HFFc6 (cell line): ENCODE measurements around the gene ATIC. TPM values are rescaled to one million over a fixed set of nuclear protein-coding genes. Genes with fewer than 3 reads are reported as not detected.

Experiments
- DNase-seq: peaks from one replicate; pipeline ENCODE4 v3.0.0-alpha.2; 2018
- H3K27ac Mint-ChIP-seq: 2 replicates; pipeline ENCODE4 v1.8.0; 2020; ENCODE audit warnings: mild to moderate bottlenecking, mixed read lengths
- H3K27me3 Mint-ChIP-seq: 2 replicates; pipeline ENCODE4 v1.8.0; 2021; ENCODE audit warnings: mild to moderate bottlenecking, moderate library complexity, mixed read lengths; ENCODE audit not compliant: insufficient read depth
- H3K36me3 Mint-ChIP-seq: 2 replicates; pipeline ENCODE4 v1.8.0; 2021; ENCODE audit warnings: low read depth, mixed read lengths
- H3K4me1 Mint-ChIP-seq: 2 replicates; pipeline ENCODE4 v1.8.0; 2020; ENCODE audit warnings: low read depth, mixed read lengths
- H3K4me3 Mint-ChIP-seq: 2 replicates; pipeline ENCODE4 v1.8.0; 2020; ENCODE audit warnings: mild to moderate bottlenecking, moderate library complexity, mixed read lengths
- H3K9me3 Mint-ChIP-seq: 2 replicates; pipeline ENCODE4 v1.8.0; 2020; ENCODE audit warnings: mild to moderate bottlenecking, mixed read lengths
- total RNA-seq, 6 experiments: library from RNA; stranded (reverse); fragmentation: NEBNext Ultra II Directional; extraction: Animal tissue kit (Norgen Biotek cat#: 25700); gene quantifications; 2 replicates in 1 of 6; 3 replicates in 5 of 6; pipeline ENCODE4 v1.2.3, GENCODE V29; 2021
- TF ChIP-seq, protein P1 (sequence below): fragments of 200-600 bp; sonication (generic); IDR thresholded peaks from 2 replicates; pipeline ENCODE4 v1.5.0; 2021; ENCODE audit warnings: antibody characterized with exemption, mild to moderate bottlenecking

The ATIC gene
- total RNA-seq, 6 experiments from 2014 or later: 137 to 156 (median 150) TPM

DNA sequence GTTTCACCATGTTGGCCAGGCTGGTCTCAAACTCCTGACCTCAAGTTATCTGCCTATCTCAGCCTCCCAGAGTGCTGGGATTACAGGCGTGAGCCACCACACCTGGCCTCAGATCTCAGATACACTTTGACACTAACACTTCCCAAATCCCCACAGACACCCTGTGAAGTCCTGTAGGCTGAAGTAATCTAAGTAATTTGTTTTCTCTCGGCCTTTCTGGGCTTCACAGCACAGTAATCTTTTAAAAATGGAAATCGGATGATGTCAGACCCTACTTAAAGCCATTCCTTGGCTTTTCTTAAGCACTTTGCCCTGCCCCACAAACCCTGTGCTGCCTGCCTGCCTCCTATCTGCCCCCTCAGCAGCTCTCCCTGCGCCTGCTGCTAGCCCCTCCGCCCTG, 16.2 kb downstream of the ATIC start:
- peak overlapping the region; percentile 31 for H3K27ac Mint-ChIP-seq
- TF ChIP-seq, protein P1, sequence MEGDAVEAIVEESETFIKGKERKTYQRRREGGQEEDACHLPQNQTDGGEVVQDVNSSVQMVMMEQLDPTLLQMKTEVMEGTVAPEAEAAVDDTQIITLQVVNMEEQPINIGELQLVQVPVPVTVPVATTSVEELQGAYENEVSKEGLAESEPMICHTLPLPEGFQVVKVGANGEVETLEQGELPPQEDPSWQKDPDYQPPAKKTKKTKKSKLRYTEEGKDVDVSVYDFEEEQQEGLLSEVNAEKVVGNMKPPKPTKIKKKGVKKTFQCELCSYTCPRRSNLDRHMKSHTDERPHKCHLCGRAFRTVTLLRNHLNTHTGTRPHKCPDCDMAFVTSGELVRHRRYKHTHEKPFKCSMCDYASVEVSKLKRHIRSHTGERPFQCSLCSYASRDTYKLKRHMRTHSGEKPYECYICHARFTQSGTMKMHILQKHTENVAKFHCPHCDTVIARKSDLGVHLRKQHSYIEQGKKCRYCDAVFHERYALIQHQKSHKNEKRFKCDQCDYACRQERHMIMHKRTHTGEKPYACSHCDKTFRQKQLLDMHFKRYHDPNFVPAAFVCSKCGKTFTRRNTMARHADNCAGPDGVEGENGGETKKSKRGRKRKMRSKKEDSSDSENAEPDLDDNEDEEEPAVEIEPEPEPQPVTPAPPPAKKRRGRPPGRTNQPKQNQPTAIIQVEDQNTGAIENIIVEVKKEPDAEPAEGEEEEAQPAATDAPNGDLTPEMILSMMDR: no peak

DNA sequence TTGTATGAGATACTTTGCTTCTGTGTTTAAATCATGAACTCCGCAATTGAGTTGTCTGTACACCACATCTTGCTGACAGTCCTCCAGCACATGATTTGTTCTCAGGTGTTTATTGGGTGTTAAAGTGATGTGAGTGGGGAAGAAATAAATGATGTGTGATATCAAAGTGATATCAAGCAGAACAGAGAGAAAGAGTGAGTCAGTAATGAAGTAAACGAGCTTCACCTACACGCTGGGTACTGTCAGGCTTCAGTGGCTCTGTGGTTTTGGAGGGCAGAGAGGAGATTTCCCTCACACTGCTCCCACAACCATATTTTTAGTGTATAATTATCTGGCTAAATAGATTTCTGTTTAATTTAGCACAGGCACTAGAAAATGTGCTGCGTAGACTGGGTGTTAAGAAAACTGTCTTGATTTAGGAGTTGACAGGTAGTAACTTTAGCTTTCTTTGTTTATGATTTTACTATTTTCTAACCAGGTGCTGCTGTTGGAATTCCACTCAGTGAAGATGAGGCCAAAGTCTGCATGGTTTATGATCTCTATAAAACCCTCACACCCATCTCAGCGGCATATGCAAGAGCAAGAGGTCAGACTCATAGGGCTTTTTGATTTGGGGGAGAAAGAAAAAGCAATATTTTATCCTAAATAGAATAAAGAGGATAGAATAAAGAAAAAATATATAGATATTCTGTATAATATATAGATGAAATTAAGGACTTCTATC, 21.2 kb downstream of the ATIC start:
- Mint-ChIP-seq H3K9me3 (no peaks in the 10 kb centered on the region), H3K27ac (no peak overlapping the region), H3K36me3 (peaks cover 42% of the 10 kb centered on the region), H3K4me3 (no peak overlapping the region), H3K27me3 (peaks cover 2% of the 10 kb centered on the region), H3K4me1 (peaks cover 23% of the 10 kb centered on the region)
- DNase-seq: no peak
- TF ChIP-seq, protein P1: no peak

More for the DNA sequence above, 16.2 kb downstream of the ATIC start:
- H3K27me3 Mint-ChIP-seq: peaks cover 3% of the 10 kb centered on the region
- H3K4me3 Mint-ChIP-seq: no peak overlapping the region
- peaks cover 43% of the 10 kb centered on the region for H3K36me3 Mint-ChIP-seq
- no peaks in the 10 kb centered on the region for H3K9me3 Mint-ChIP-seq
- DNase-seq: no peak
- peaks cover 56% of the 10 kb centered on the region for H3K4me1 Mint-ChIP-seq

DNA sequence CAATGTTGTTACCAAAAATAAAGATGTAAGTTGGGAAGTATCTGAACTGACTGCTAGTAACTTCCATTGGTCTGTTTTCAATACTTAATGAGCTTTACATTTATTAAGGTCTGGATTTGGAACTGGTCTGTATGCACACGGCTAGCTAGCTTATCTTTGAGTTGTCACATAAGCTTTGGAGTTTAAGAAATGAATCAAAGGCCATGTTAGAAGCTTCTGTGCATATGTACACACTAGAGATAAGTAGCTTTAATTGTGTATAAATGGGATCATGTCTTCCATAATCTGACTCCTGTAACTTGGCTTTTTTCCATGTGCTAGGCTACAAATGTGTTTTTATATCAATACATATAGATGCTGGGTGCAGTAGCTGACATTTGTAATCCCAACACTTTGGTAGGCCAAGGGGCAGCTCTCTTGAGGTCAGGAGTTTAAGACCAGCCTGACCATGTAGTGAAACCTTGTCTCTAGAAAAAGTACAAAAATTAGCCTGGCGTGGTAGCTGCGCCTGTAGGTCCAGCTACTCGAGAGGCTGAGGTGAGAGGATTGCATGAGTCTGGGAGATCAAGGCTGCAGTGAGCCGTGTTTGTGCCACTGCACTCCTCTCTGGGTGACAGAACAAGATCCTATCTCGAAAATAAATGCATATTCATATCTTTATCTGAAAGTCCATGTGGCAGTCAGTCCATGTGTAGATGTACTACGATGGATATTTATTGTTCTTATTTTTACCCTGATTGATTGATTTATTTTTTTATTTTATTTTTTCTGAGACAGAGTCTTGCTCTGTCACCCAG, 27.2 kb downstream of the ATIC start:
- Mint-ChIP-seq H3K9me3 (no peaks in the 10 kb centered on the region), H3K4me3 (no peak overlapping the region), H3K27me3 (no peaks in the 10 kb centered on the region), H3K27ac (no peak overlapping the region), H3K36me3 (peaks cover 47% of the 10 kb centered on the region), H3K4me1 (no peaks in the 10 kb centered on the region; the same call in 1 of the 2 replicates)
- DNase-seq: no peak
- TF ChIP-seq, protein P1: no peak

DNA sequence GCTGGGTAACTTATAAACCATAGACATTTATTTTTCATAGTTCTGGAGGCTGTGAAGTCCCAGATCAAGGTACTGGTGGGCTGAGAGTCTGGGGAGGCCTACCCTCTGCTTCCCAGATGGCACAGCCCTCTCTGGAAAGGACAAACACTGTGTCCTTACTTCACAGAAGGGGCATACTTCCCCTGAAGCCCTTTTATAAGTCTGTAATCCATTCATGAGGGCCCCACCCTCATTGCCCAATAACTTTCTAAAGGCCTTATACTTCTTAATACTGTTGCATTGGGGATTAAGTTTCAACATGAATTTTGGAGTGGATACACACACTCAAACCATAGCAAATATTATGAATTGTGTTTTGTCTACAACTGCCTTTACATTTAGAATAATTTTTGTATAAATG, 36.0 kb downstream of the ATIC start:
- no peak for DNase-seq
- Mint-ChIP-seq H3K27me3 (no peaks in the 10 kb centered on the region; the same call in none of the 2 replicates), H3K27ac (no peak overlapping the region), H3K36me3 (peaks cover 46% of the 10 kb centered on the region), H3K9me3 (no peaks in the 10 kb centered on the region), H3K4me3 (no peak overlapping the region), H3K4me1 (no peaks in the 10 kb centered on the region)
- TF ChIP-seq, protein P1: no peak

DNA sequence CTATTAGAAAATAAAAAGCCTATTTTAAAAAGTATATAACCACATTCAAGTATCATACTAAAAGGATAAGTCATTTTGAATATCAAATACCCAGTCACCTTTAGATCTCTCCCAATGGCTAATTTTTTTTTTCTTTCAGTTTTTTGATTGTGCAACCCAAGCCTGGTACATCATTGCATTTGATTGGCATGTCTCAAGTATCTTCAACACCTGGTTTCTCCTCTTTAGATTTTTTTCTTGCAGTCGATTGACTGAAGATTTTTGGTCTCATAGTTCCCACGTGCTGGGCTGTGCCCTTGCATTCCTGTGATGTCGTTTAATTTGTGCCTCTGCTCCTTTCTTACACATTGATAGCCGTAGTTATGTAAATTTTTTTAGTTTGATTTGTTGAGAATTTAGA, 40.7 kb downstream of the ATIC start:
- DNase-seq: no peak
- H3K4me3 Mint-ChIP-seq: no peak overlapping the region
- H3K36me3 Mint-ChIP-seq: peaks cover 30% of the 10 kb centered on the region
- H3K27ac Mint-ChIP-seq: no peak overlapping the region
- TF ChIP-seq, protein P1: no peak
- H3K9me3 Mint-ChIP-seq: peaks cover 4% of the 10 kb centered on the region; the same call in 1 of the 2 replicates
- peaks cover 25% of the 10 kb centered on the region for H3K27me3 Mint-ChIP-seq
- peaks cover 12% of the 10 kb centered on the region for H3K4me1 Mint-ChIP-seq
